Measurements from ENCODE around the gene CRTAC1.

The CRTAC1 gene

GRCh38 chr10:97898429-97898828, 132.0 kb downstream of the CRTAC1 start:
- no peak for DNase-seq (ENCODE audit: low read depth in 2 of 2)

DNA sequence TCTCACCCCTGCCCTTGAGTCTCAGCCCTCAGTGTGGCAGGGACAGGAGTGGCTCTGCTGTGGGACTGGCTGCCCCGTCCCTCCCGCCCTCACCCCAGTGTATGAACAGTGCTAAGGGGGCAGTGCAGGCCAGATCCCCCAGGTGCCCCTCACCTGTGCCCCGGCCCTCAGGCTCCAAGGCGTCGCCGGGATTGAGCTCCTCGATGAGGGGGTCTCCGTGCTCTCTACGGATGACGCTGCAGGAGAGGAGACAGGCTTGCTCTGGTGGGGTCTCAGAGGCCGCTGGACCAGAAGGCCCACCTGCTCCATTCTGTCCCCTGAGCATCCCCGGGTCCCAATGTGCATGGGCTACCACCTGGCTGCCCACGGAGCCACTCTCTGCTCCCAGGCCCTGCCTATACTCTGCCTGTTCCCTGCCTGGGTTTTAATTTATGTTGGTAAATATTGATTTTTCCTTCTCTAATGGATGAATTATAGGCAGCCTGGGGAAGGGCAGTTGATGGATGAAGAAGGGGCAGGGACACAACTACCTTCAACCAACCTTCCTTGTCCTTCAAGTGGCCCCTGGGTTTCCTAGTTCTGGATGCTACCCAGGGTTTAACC, 133.6 kb downstream of the CRTAC1 start:
- DNase-seq (ENCODE audit: low read depth in 2 of 2), result no peak

GRCh38 chr10:97895915-97896314, 134.5 kb downstream of the CRTAC1 start:
- DNase-seq (ENCODE audit: low read depth in 2 of 2), result no peak

GRCh38 chr10:97895084-97895483, 135.3 kb downstream of the CRTAC1 start:
- DNase-seq (ENCODE audit: low read depth in 2 of 2), result no peak

- DNase-seq (ENCODE audit: low read depth in 2 of 2), result no peak
Observed at GRCh38 chr10:97894092-97894491, 136.3 kb downstream of the CRTAC1 start.

DNA sequence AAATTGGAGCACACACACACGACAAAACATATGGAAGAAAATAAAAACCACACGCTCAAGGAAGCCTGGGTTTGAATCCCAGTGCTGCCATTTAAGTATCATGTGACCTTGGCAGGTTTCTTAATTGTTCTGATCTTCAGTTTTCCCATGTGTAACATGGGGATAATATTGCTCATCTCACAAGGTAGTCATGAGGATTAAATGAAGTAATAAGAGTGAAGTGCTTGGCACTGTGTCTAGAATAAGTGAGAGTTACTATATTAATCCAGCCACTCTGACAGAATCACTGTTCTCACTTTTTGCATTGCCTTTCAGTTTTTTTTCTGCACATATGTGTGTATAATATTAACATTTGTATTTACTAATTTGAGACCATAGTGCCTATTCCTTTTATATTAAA, 137.5 kb downstream of the CRTAC1 start:
- no peak for DNase-seq (ENCODE audit: low read depth in 2 of 2)

GRCh38 chr10:97892506-97892905, 137.9 kb downstream of the CRTAC1 start:
- no peak for DNase-seq (ENCODE audit: low read depth in 2 of 2)

GRCh38 chr10:97891497-97892167, 138.8 kb downstream of the CRTAC1 start:
- DNase-seq (ENCODE audit: low read depth in 2 of 2), result no peak

GRCh38 chr10:97889461-97890265, 140.8 kb downstream of the CRTAC1 start:
- no peak for DNase-seq (ENCODE audit: low read depth in 2 of 2)

GRCh38 chr10:97888641-97889262, 141.7 kb downstream of the CRTAC1 start:
- no peak for DNase-seq (ENCODE audit: low read depth in 2 of 2)

- no peak for DNase-seq (ENCODE audit: low read depth in 2 of 2)
Observed at GRCh38 chr10:97888134-97888533, 142.3 kb downstream of the CRTAC1 start.

DNA sequence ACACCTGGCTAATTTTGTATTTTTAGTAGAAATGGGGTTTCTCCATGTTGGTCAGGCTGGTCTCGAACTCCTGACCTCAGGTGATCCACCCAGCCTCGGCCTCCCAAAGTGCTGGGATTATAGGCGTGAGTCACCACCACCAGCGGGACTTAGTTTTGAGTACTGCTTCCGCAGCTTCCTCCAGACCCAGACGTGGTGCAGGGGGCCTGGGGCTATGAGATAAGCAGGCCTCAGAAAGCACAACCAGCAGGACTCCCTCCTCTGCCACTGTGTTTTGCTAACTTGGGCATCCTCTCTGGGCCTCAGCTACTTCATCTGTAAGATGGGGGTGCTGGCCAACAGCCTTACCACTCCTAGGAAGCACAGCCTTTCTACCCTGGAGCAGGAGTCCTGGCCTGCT, 143.0 kb downstream of the CRTAC1 start:
- no peak for DNase-seq (ENCODE audit: low read depth in 2 of 2)

- no peak for DNase-seq (ENCODE audit: low read depth in 2 of 2)
Observed at GRCh38 chr10:97886286-97886685, 144.1 kb downstream of the CRTAC1 start.

- no peak for DNase-seq (ENCODE audit: low read depth in 2 of 2)
Observed at GRCh38 chr10:97883092-97883485, 147.3 kb downstream of the CRTAC1 start.

DNA sequence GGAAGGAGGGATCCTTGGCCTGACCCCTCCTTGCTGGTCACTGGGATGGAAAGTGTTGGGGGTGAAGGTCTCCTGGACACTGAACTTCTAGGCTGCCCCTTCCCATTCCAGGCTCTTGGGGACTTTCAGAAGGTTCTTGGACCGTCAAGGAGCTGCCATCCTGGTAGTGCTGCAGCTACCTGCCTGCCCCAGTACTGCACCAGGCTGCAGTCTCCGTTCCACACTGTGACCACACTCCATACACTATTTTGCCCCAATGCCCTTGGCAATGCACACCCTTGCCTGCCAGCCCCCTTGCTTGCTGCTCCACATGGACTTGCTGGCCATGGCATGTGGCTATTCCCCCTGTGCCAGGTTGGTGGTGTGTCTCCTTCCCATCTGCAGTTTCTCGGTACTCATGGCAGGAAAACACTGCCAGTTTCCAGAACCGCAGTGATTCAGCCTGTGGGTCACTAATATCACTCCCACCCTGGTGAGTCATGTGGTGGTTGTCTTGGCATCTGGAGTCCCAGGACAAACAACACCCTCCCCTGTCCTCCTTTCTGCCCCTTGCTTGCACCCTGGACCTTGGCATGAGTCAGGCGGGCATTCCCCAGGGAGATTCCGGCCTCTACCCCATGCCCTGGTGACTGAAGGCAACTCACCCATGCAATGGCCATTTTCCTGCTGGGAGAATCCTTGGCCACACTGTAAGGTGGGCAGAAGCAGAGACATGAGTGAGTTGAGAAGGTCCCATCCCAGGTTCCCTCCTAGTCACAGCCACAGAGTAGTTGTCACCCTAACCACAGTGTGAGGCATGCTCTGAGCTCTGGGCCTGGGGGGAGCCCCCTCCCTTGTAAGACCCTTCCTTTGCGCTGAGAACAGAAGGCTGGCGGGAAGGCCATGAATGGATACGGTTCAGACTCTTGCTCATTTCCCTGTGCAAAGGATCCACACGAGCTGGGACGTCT, 148.0 kb downstream of the CRTAC1 start:
- no peak for DNase-seq (ENCODE audit: low read depth in 2 of 2)

GRCh38 chr10:97880109-97880508, 150.3 kb downstream of the CRTAC1 start:
- DNase-seq (ENCODE audit: low read depth in 2 of 2), result no peak

DNA sequence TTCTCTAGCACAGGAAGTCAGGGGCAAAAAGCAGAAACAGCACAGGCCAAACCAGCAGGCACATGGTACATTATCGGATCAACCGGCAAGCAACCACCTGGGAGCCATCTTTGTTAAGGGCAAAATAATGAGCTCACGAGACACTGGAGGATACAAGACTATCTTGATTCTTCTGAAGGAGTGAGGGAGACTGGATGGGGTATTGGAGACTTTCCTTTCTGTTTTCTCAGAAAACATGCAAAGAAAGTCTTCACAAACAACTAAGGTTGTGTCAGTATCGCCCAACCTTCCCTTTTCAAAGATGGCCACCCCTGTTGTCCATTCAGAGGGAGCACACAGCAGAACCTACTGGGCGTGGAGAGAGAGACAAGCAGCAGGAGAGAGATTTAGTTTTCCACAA, 151.2 kb downstream of the CRTAC1 start:
- no peak for DNase-seq (ENCODE audit: low read depth in 2 of 2)

- no peak for DNase-seq (ENCODE audit: low read depth in 2 of 2)
Observed at GRCh38 chr10:97876402-97876801, 154.0 kb downstream of the CRTAC1 start.

DNA sequence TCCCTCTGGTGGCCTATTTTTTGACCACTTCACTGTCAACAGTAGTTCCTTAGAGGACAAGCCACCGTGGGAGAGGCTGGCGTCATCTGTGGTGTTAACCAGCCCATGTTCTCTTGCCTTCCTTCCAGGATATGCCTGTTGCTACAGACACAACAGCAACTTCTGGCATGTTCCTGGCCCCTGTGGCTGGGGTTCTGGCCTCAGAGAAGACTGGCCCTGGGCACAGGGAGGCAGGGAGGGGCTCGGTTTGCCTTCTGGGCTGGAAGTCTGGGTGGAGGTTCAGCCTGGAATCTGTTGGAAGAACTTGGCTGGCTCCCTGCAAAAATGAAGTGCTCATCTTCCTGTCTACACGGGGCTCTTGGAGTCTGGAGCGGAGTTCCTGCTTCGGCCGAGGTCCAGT, 155.0 kb downstream of the CRTAC1 start:
- DNase-seq (ENCODE audit: low read depth in 2 of 2), result no peak

GRCh38 chr10:97874332-97874731, 156.1 kb downstream of the CRTAC1 start:
- no peak for DNase-seq (ENCODE audit: low read depth in 2 of 2)

DNA sequence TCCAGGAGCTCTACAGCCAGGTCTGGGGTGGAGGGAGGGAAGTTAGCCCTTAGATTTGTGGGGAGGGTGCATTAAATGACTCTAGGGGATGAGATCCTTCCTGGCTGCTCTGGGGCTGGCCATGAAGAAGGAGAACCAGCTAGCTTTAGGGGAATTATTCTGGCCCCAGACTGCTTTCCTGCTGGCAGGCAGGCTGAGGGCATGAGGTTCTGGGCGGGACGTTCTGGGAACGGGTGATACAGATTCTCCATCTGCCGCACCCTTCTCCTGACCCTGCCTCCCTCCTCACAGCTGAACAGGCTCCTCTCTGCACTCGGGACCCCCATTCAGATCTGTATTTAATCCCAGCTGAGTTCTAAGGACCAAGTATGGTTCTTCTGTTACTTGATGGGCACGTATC, 156.9 kb downstream of the CRTAC1 start:
- DNase-seq (ENCODE audit: low read depth in 2 of 2), result no peak

Data from stimulated activated CD8-positive, alpha-beta memory T cell treated with anti-CD3 and anti-CD28 coated beads, Interleukin-2, amount 100 ng/mL, for 48 hours (primary cell).